Breast epithelium (tissue), 3 donors: ENCODE measurements around the gene FOXN3.

ENCODE experiments used
- POLR2A ChIP-seq: fragments of 450-650 bp; IDR thresholded peaks from one replicate; pipeline ENCODE4 v1.6.1; 2016; ENCODE audit warnings: antibody characterized with exemption, mild to moderate bottlenecking, moderate library complexity
- POLR2AphosphoS5 ChIP-seq, 3 donors: sonication (generic); formaldehyde crosslinking; IDR thresholded peaks; one replicate each; pipeline ENCODE4 v1.6.1; 2017; ENCODE audit warnings: antibody characterized with exemption in 3 of 3
- TF ChIP-seq, protein P1 (sequence below), 3 donors: fragments of 450-650 bp; IDR thresholded peaks; one replicate each; pipeline ENCODE4 v1.5.1; 2016 to 2017; ENCODE audit warnings: antibody characterized with exemption in 3 of 3, mild to moderate bottlenecking in 3 of 3, moderate library complexity in 3 of 3

DNA sequence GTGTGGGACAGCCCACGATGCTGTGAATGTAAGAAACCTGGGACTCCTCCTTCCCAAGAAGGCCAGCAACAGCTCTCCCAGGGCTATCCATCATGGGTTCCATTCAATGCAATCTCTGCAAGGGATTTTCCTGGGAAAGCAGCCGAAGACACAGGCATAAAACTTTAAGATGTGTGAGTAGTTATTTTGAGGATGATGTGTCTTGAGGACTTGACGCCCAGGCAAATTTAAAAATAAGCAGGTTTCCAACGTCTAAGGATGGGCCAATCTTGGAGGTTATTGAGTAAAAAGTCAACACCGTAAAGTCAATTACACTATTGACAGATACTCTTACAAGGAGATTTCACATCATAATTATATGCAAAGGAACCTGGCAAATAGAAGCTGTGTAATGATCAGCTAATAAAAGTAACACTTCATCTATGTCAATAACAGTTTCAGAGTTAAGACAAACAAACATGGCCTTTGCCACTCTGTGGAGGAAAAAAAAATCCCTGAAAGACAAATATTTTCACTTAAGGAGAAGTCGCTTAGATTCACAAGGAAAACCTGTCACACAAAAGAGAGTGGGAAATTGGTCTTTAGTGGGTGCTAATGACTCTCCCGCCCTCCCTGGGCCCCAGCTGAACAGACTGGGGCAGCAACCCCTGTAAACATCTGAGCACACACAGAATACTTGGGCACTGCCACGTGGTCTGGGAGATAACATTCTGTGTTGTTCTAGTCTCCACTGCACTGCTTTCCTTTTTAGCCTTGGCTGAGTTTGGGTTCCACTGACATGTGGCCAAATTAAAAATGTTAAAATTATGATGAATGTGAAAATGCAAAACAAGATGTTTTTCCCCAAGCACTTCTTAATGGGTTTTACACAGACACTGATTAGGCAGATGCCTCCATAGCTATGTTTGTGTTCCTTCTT, 240.9 kb downstream of the FOXN3 start:
- TF ChIP-seq, protein P1, sequence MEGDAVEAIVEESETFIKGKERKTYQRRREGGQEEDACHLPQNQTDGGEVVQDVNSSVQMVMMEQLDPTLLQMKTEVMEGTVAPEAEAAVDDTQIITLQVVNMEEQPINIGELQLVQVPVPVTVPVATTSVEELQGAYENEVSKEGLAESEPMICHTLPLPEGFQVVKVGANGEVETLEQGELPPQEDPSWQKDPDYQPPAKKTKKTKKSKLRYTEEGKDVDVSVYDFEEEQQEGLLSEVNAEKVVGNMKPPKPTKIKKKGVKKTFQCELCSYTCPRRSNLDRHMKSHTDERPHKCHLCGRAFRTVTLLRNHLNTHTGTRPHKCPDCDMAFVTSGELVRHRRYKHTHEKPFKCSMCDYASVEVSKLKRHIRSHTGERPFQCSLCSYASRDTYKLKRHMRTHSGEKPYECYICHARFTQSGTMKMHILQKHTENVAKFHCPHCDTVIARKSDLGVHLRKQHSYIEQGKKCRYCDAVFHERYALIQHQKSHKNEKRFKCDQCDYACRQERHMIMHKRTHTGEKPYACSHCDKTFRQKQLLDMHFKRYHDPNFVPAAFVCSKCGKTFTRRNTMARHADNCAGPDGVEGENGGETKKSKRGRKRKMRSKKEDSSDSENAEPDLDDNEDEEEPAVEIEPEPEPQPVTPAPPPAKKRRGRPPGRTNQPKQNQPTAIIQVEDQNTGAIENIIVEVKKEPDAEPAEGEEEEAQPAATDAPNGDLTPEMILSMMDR (IDR thresholded peaks at IDR 0.05) = no peak
- TF ChIP-seq POLR2A (no peak), POLR2AphosphoS5 (IDR thresholded peaks at IDR 0.05) (no peak)
